Measurements from ENCODE around the gene PEPD. TPM values are rescaled to one million over a fixed set of nuclear protein-coding genes. Genes with fewer than 3 reads are reported as not detected.

PEPD gene
- 34.5 and 42.6 TPM in 2 replicates for total RNA-seq

GRCh38 chr19:33521480-33522370 is at the start of gene PEPD:
PEPD (minus strand) TSS chr19:33521791; CDS start chr19:33521760, 31 bp downstream.

GRCh38 chr19:33373453-33374235 is 147.9 kb downstream of the PEPD start, which contains the start of gene CEBPG:
CEBPG (plus strand) TSS chr19:33373709; CDS start chr19:33379240, 5,531 bp downstream.

Other genes starting within 250 kb of the PEPD start
- gene CEBPA, start 219.3 kb downstream of the PEPD start, total RNA-seq, result 9.9 and 13.2 TPM in 2 replicates
- 123 and 127 TPM in 2 replicates for gene CEBPG, start 148.1 kb downstream of the PEPD start, total RNA-seq
- gene CHST8, start 100.2 kb upstream of the PEPD start, total RNA-seq, result under 0.01 and 0.14 TPM in 2 replicates

Measured in nasal cavity respiratory epithelium epithelial cell of viscerocranial mucosa (primary cell).